Endothelial cell of umbilical vein (primary cell): ENCODE data around the gene PIK3AP1. TPM values are rescaled to one million over a fixed set of nuclear protein-coding genes. Genes with fewer than 3 reads are reported as not detected.
A peak's percentile ranks its signal among the peaks of the same experiment; 100 is the strongest.

Experiments used
- Bru-seq: library from RNA; stranded (reverse); fragments of 400-500 nt; gene quantifications from one replicate; lab custom pipeline; 2021; lab: Mats Ljungman, UMichigan
- BruChase-seq, 2 experiments: library from RNA; stranded (reverse); fragments of 400-500 nt; gene quantifications; one replicate each; lab custom pipeline; 2021; lab: Mats Ljungman, UMichigan
- BruUV-seq: library from RNA; stranded (reverse); fragments of 400-500 nt; replicated peaks from 2 replicates; lab custom pipeline; 2021; lab: Mats Ljungman, UMichigan
- CTCF ChIA-PET: fragments of 300-600, 350-600 bp; sonication (Branson Sonifier 250); formaldehyde crosslinking; loops from one replicate; lab custom pipeline; 2021; ENCODE audit warnings: antibody characterized with exemption, inconsistent platforms; lab: Charles Lee
- POLR2A ChIA-PET: fragments of 300-600, 350-600 bp; sonication (Branson Sonifier 250); formaldehyde crosslinking; loops from one replicate; lab custom pipeline; 2021; ENCODE audit warnings: antibody characterized with exemption, inconsistent platforms; lab: Charles Lee
- DNase-seq: peaks from one replicate; pipeline ENCODE4 v3.0.0-alpha.2; 2011; ENCODE audit warnings: low read depth, low spot score
- FAIRE-seq: peaks from 2 replicates; lab custom pipeline; 2011; peaks lifted over from hg19 to GRCh38; lab: Jason Lieb, UNC
- H2AFZ ChIP-seq: 2 replicates; pipeline ENCODE4 v1.6.0; 2012; ENCODE audit warnings: low read depth, low read length, control low read depth, inconsistent platforms
- H3K27ac ChIP-seq: 2 replicates; pipeline ENCODE4 v1.5.1; 2011; ENCODE audit warnings: low read depth, mild to moderate bottlenecking, control low read depth, low read length, moderate library complexity; ENCODE audit not compliant: insufficient read depth
- H3K27me3 ChIP-seq, 2 experiments: 2 replicates each; pipeline versions ENCODE4 v1.6.0 to v1.6.1; 2011; ENCODE audit warnings: low read length in 2 of 2, mixed read lengths in 1 of 2; ENCODE audit not compliant: control insufficient read depth in 2 of 2, insufficient read depth in 2 of 2
- H3K36me3 ChIP-seq, 2 experiments: 2 replicates in 1 of 2; 3 replicates in 1 of 2; pipeline ENCODE4 v1.5.1; 2011; ENCODE audit warnings: low read length in 2 of 2, mild to moderate bottlenecking in 1 of 2, moderate library complexity in 1 of 2; ENCODE audit not compliant: control insufficient read depth in 2 of 2, insufficient read depth in 2 of 2; ENCODE audit errors: extremely low read depth in 1 of 2
- H3K4me1 ChIP-seq: 3 replicates; pipeline ENCODE4 v1.5.1; 2011; ENCODE audit warnings: mild to moderate bottlenecking, low read length; ENCODE audit not compliant: control insufficient read depth, insufficient read depth; ENCODE audit errors: extremely low read depth
- H3K4me2 ChIP-seq: 2 replicates; pipeline ENCODE4 v1.6.1; 2011; ENCODE audit warnings: low read length, control low read depth, mixed read lengths; ENCODE audit not compliant: insufficient read depth
- H3K4me3 ChIP-seq, 3 experiments: fragments of 200-600 bp in 1 of 3; sonication (generic), shearing (Covaris generic) in 1 of 3; replicated peaks in 1 of 3; 2 replicates each; pipeline ENCODE4 v1.5.1; 2011 to 2016; ENCODE audit warnings: control low read depth in 3 of 3, low read length in 3 of 3, mild to moderate bottlenecking in 2 of 3, inconsistent platforms in 1 of 3, low read depth in 1 of 3, moderate library complexity in 1 of 3; ENCODE audit not compliant: insufficient read depth in 1 of 3
- H3K79me2 ChIP-seq: 2 replicates; pipeline ENCODE4 v1.6.0; 2012; ENCODE audit warnings: low read length, inconsistent platforms; ENCODE audit not compliant: control insufficient read depth, insufficient read depth
- H3K9ac ChIP-seq: replicated peaks from 2 replicates; pipeline ENCODE3; 2011; ENCODE audit warnings: low read length, control low read depth; ENCODE audit not compliant: insufficient read depth; ENCODE audit errors: extremely low read depth
- H3K9me1 ChIP-seq: replicated peaks from 3 replicates; pipeline ENCODE4 v1.6.0; 2011; ENCODE audit warnings: mild to moderate bottlenecking, low read length; ENCODE audit not compliant: control insufficient read depth, insufficient read depth; ENCODE audit errors: extremely low read depth
- H3K9me3 ChIP-seq: replicated peaks from 2 replicates; pipeline ENCODE4 v1.5.1; 2012; ENCODE audit warnings: low read length, inconsistent platforms; ENCODE audit not compliant: control insufficient read depth, insufficient read depth
- H4K20me1 ChIP-seq: replicated peaks from 2 replicates; pipeline ENCODE3; 2011; ENCODE audit warnings: mild to moderate bottlenecking, low read length; ENCODE audit not compliant: control insufficient read depth, insufficient read depth; ENCODE audit errors: extremely low read depth
- EZH2 ChIP-seq: IDR thresholded peaks from 2 replicates; pipeline ENCODE4 v1.6.1; 2012; ENCODE audit warnings: borderline replicate concordance, low read depth, mild to moderate bottlenecking, moderate library complexity, low read length, inconsistent platforms; ENCODE audit not compliant: severe bottlenecking
- FOS ChIP-seq: IDR thresholded peaks from 2 replicates; pipeline ENCODE4 v1.6.1; 2011; ENCODE audit warnings: mild to moderate bottlenecking, low read length, moderate library complexity, borderline replicate concordance; ENCODE audit not compliant: insufficient read depth
- GATA2 ChIP-seq: IDR thresholded peaks from 2 replicates; pipeline ENCODE4 v1.7.0; 2011; ENCODE audit warnings: low read depth, mild to moderate bottlenecking, moderate library complexity, mixed read lengths, low read length; ENCODE audit not compliant: insufficient read length, insufficient read depth
- JUN ChIP-seq: IDR thresholded peaks from 2 replicates; pipeline ENCODE4 v1.6.1; 2011; ENCODE audit warnings: borderline replicate concordance, low read depth; ENCODE audit not compliant: insufficient read length, insufficient read depth
- MYC ChIP-seq: IDR thresholded peaks from one replicate; pipeline ENCODE4 v1.6.1; 2011; ENCODE audit warnings: mild to moderate bottlenecking, low read depth, low read length
- POLR2A ChIP-seq: IDR thresholded peaks from 2 replicates; pipeline ENCODE4 v1.6.1; 2012; ENCODE audit warnings: low read depth, mild to moderate bottlenecking, control low read depth, low read length
- POLR2AphosphoS5 ChIP-seq: IDR thresholded peaks from 2 replicates; pipeline ENCODE4 v1.6.1; 2012; ENCODE audit warnings: low read depth, mild to moderate bottlenecking, control low read depth, low read length, moderate library complexity; ENCODE audit not compliant: insufficient read depth
- dilution Hi-C: fragments of 300-500 bp; cut with MboI; formaldehyde crosslinking; loops from one replicate; pipeline ENCODE4 v1.15.0; 2019; ENCODE audit warnings: low sequenced_read_pairs; ENCODE audit not compliant: extremely low pct_ligation_motif_present
- intact Hi-C: fragments of 100-400 bp; cut with micrococcal nuclease; formaldehyde crosslinking; loops from one replicate; pipeline ENCODE4 v1.10.0; 2022
- long read RNA-seq: library from polyadenylated mRNA; stranded (forward); transcript quantifications from one replicate; pipeline ENCODE4 v2.0.0, GENCODE V29; 2021
- polyA minus RNA-seq, 3 experiments: library from RNA; depleted of rRNA, polyadenylated mRNA; stranded (reverse); fragments of >200 nt; gene quantifications; 1 replicate in 1 of 3; 2 replicates in 2 of 3; pipeline ENCODE4 v1.2.3, GENCODE V29; 2011
- polyA plus RNA-seq, 4 experiments: library from polyadenylated mRNA; depleted of rRNA in 3 of 4; stranded (reverse) in 3 of 4; unstranded in 1 of 4; fragments of >200 nt; gene quantifications; 2 replicates each; pipeline versions ENCODE4 v1.2.1 to v1.2.3, GENCODE V29; 2011 to 2012; ENCODE audit warnings: missing spikeins in 1 of 4
- total RNA-seq: library from RNA; stranded (reverse); gene quantifications from 2 replicates; pipeline ENCODE4 v1.2.3, GENCODE V29; 2021
- TF ChIP-seq, protein P1 (sequence below), 2 donors: IDR thresholded peaks; 1 replicate in 1 of 2; 2 replicates in 1 of 2; pipeline ENCODE4 v1.5.1; 2011; ENCODE audit warnings: low read length in 2 of 2, mild to moderate bottlenecking in 2 of 2, moderate library complexity in 2 of 2, control low read depth in 1 of 2, inconsistent platforms in 1 of 2, low read depth in 1 of 2; ENCODE audit not compliant: insufficient read depth in 1 of 2; ENCODE audit errors: extremely low read depth in 1 of 2
- TF ChIP-seq, protein P2 (sequence below): IDR thresholded peaks from 2 replicates; pipeline ENCODE4 v1.6.1; 2011; ENCODE audit not compliant: insufficient read depth, insufficient read length

Gene PIK3AP1, protein sequence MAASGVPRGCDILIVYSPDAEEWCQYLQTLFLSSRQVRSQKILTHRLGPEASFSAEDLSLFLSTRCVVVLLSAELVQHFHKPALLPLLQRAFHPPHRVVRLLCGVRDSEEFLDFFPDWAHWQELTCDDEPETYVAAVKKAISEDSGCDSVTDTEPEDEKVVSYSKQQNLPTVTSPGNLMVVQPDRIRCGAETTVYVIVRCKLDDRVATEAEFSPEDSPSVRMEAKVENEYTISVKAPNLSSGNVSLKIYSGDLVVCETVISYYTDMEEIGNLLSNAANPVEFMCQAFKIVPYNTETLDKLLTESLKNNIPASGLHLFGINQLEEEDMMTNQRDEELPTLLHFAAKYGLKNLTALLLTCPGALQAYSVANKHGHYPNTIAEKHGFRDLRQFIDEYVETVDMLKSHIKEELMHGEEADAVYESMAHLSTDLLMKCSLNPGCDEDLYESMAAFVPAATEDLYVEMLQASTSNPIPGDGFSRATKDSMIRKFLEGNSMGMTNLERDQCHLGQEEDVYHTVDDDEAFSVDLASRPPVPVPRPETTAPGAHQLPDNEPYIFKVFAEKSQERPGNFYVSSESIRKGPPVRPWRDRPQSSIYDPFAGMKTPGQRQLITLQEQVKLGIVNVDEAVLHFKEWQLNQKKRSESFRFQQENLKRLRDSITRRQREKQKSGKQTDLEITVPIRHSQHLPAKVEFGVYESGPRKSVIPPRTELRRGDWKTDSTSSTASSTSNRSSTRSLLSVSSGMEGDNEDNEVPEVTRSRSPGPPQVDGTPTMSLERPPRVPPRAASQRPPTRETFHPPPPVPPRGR
- total RNA-seq, result not detected in 2 replicates
- 0.04 TPM in 1 of 2 replicates, not detected in the other for polyA plus RNA-seq
- 0.01 TPM in 2 replicates for polyA plus RNA-seq (2011; cell fraction: cytosol; rRNA removed)
- polyA plus RNA-seq (2011; cell fraction: nucleus; rRNA removed), result not detected in 2 replicates
- polyA plus RNA-seq (2012), result 0.11 TPM in 1 of 2 replicates, not detected in the other
- not detected in 2 replicates for polyA minus RNA-seq
- not detected for polyA minus RNA-seq (2011; cell fraction: cytosol; rRNA and poly(A)+ RNA removed)
- not detected in 2 replicates for polyA minus RNA-seq (2011; cell fraction: nucleus; rRNA and poly(A)+ RNA removed)
- Bru-seq, nascent RNA, result percentile 8 among the genes with signal in this experiment
- BruChase-seq, experiment 1, labeled RNA remaining after a 6-hour chase, result percentile 4 among the genes with signal in this experiment
- BruChase-seq, experiment 2, labeled RNA remaining after a 2-hour chase, result percentile 2 among the genes with signal in this experiment
- long read RNA-seq, result 0 reads

DNA sequence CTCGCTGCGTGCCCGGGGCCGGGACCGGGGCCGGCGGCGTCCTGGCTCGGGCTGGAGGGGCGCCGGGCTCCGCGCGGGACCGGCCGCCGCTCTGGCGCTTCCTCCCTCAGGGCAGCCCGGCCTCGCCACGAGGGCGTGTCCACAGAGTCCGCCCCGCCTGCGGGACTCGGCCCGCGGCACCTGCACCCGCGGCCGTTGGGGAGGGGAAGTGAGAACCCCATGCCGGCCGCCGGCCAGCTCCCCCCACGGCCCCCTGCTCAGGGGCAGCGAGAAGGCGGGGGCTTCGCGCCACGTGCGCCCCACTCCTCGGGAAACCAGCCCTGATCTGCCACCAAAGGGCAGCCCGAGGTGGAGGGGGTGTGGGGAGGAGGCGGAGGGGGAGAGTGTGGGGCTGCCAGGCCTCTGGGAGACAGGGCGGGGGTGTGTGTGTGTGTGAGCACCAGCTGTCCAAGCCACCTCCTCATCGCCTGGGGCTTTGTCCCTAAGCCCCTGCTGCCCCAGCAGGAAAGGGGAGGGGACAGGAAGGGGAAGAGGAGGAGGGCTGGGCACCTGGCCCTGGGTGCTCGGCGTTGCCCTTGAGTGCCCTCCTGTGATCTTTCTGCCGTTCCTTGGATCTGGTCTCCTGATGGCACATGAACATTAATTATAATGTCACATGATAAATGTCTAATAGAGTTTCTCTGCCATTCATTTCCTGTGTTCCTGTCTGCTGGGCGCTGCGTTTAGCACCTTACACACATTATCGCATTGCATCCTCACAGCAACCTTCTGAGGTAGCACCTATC lies at the start of gene PIK3AP1:
TSS of gene PIK3AP1 (minus strand) at position 93 of the 785 bp plus-strand sequence. CDS start 120 bp downstream, outside the sequence.
- Histone ChIP-seq H4K20me1 (no peaks in the 10 kb centered on the region), H2AFZ (peak within 1 kb of the TSS; percentile 90), H3K4me2 (peak within 1 kb of the TSS; percentile 43), H3K9me3 (no peaks in the 10 kb centered on the region), H3K27ac (no peak within 1 kb of the TSS), H3K27me3 (peaks cover 13 to 19% of the 10 kb centered on the region in 2 experiments), H3K36me3 (no peaks in the 10 kb centered on the region), H3K4me3 (peak within 1 kb of the TSS in 2 of 3 experiments; percentile 19 to 33), H3K9ac (no peak within 1 kb of the TSS), H3K9me1 (no peaks in the 10 kb centered on the region), H3K4me1 (peaks cover 6% of the 10 kb centered on the region), H3K79me2 (no peaks in the 10 kb centered on the region)
- dilution Hi-C loops (no loop called here), intact Hi-C loops (no loop called here)
- DNase-seq (no peak), FAIRE-seq (no peak)
- TF ChIP-seq FOS, result no peak
- TF ChIP-seq, protein P1, sequence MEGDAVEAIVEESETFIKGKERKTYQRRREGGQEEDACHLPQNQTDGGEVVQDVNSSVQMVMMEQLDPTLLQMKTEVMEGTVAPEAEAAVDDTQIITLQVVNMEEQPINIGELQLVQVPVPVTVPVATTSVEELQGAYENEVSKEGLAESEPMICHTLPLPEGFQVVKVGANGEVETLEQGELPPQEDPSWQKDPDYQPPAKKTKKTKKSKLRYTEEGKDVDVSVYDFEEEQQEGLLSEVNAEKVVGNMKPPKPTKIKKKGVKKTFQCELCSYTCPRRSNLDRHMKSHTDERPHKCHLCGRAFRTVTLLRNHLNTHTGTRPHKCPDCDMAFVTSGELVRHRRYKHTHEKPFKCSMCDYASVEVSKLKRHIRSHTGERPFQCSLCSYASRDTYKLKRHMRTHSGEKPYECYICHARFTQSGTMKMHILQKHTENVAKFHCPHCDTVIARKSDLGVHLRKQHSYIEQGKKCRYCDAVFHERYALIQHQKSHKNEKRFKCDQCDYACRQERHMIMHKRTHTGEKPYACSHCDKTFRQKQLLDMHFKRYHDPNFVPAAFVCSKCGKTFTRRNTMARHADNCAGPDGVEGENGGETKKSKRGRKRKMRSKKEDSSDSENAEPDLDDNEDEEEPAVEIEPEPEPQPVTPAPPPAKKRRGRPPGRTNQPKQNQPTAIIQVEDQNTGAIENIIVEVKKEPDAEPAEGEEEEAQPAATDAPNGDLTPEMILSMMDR (IDR thresholded peaks at IDR 0.05; ENCODE audit: extremely low read depth in 1 of 2, insufficient read depth in 1 of 2, low read depth in 1 of 2, low read length in 2 of 2), result no peak
- TF ChIP-seq POLR2AphosphoS5, result no peak
- peak; percentile 42 for TF ChIP-seq EZH2
- TF ChIP-seq MYC, result no peak
- no peak for TF ChIP-seq GATA2
- TF ChIP-seq, protein P2, sequence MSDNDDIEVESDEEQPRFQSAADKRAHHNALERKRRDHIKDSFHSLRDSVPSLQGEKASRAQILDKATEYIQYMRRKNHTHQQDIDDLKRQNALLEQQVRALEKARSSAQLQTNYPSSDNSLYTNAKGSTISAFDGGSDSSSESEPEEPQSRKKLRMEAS, result no peak
- no peak for TF ChIP-seq JUN
- no peak for TF ChIP-seq POLR2A
- POLR2A ChIA-PET, result no interaction called here
- BruUV-seq, result no TSS peak
- CTCF ChIA-PET, result interaction anchor here (0.7 kb wide), 1 partner anchor 23 kb away, joined by 3 read pairs; no protein-coding TSS in a partner anchor
